Activated B cell treated with CpG ODN at 0.5 μM for 24 hours (primary cell): ENCODE results near the gene SLF1. TPM values are rescaled to one million over a fixed set of nuclear protein-coding genes. Genes with fewer than 3 reads are reported as not detected.
A peak's percentile ranks its signal among the peaks of the same experiment; 100 is the strongest.

Source experiments
- ATAC-seq: fragments of 200-7000 bp; cut with Tn5 transposase; one replicate; pipeline ENCODE4 v1.10.0; 2021; ENCODE audit warnings: low read depth, mild to moderate bottlenecking, moderate library complexity
- CTCF ChIA-PET: fragments of 350-600 bp; sonication (Branson Sonifier 250); formaldehyde crosslinking; loops from one replicate; lab custom pipeline; 2021; ENCODE audit warnings: antibody characterized with exemption; lab: Charles Lee
- POLR2A ChIA-PET: fragments of 350-600 bp; sonication (Branson Sonifier 250); formaldehyde crosslinking; loops from one replicate; lab custom pipeline; 2021; ENCODE audit warnings: antibody characterized with exemption; lab: Charles Lee
- DNase-seq: peaks from one replicate; pipeline ENCODE4 v3.0.0; 2022
- H3K27ac Mint-ChIP-seq: one replicate; pipeline ENCODE4 v1.8.0; 2020; ENCODE audit warnings: mixed read lengths
- H3K27me3 Mint-ChIP-seq: one replicate; pipeline ENCODE4 v1.8.0; 2021; ENCODE audit warnings: mixed read lengths
- H3K36me3 Mint-ChIP-seq: one replicate; pipeline ENCODE4 v1.8.0; 2021; ENCODE audit warnings: low read depth, mixed read lengths
- H3K4me1 Mint-ChIP-seq: one replicate; pipeline ENCODE4 v1.8.0; 2021; ENCODE audit warnings: mixed read lengths
- H3K4me3 Mint-ChIP-seq: one replicate; pipeline ENCODE4 v1.8.0; 2020; ENCODE audit warnings: mild to moderate bottlenecking, mixed read lengths
- H3K9me3 Mint-ChIP-seq: one replicate; pipeline ENCODE4 v1.8.0; 2020; ENCODE audit warnings: mixed read lengths
- intact Hi-C: fragments of 100-400 bp; cut with micrococcal nuclease; formaldehyde crosslinking; loops from one replicate; pipeline ENCODE4 v1.15.1; 2024
- total RNA-seq: library from RNA; stranded (reverse); gene quantifications from 2 replicates; pipeline ENCODE4 v1.2.3, GENCODE V29; 2022
- TF ChIP-seq, protein P1 (sequence below): fragments of 200-600 bp; IDR thresholded peaks from one replicate; pipeline ENCODE4 v1.8.0; 2022; ENCODE audit warnings: antibody characterized with exemption, mild to moderate bottlenecking

SLF1 gene
- total RNA-seq, 1 donor from 2014 or later, result 12.0 TPM

DNA sequence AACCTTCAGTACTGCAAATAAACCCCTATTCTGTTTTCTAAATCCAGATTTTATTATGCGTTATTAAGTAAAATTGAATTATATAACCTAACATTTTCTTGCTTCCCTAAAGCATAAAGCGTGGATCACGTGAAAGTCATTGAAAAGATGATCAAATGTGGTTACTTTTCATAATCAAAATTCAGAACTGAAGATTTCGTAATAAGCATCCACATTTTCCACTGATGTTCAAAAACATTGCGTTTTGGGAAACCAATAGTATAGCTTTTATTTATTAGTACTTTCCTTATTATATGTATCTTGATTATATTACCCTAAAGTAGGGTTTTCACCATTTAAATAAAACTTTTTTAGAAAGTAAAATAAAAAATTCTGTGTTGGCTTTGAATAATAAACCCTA is 1.8 kb downstream of the SLF1 start:
- POLR2A ChIA-PET, result no interaction called here

DNA sequence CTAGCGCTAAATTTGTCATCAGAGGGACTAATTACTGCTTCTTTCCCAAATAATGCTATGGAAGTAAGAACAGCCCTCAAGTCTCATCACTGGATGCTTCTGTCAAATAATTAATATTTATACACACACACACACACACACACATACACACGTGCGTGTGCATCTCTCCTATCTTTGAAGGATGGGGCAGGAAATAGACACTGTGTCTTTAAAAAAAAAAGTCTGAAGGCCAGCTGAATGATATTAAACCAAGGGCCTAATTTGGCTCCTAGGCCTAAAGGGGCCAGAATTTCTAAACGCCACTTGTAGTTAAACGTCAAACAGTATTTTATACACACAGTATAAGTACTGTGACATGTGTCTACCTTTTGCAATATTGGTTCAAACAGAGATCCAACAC is 3.3 kb downstream of the SLF1 start:
- intact Hi-C loops, result no loop called here
- DNase-seq, result no peak
- no peaks in the 10 kb centered on the region for H3K27me3 Mint-ChIP-seq
- H3K4me1 Mint-ChIP-seq, result peaks cover 24% of the 10 kb centered on the region
- H3K27ac Mint-ChIP-seq, result no peak overlapping the region
- no peaks in the 10 kb centered on the region for H3K9me3 Mint-ChIP-seq
- TF ChIP-seq, protein P1, sequence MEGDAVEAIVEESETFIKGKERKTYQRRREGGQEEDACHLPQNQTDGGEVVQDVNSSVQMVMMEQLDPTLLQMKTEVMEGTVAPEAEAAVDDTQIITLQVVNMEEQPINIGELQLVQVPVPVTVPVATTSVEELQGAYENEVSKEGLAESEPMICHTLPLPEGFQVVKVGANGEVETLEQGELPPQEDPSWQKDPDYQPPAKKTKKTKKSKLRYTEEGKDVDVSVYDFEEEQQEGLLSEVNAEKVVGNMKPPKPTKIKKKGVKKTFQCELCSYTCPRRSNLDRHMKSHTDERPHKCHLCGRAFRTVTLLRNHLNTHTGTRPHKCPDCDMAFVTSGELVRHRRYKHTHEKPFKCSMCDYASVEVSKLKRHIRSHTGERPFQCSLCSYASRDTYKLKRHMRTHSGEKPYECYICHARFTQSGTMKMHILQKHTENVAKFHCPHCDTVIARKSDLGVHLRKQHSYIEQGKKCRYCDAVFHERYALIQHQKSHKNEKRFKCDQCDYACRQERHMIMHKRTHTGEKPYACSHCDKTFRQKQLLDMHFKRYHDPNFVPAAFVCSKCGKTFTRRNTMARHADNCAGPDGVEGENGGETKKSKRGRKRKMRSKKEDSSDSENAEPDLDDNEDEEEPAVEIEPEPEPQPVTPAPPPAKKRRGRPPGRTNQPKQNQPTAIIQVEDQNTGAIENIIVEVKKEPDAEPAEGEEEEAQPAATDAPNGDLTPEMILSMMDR, result no peak
- no peak for ATAC-seq
- peaks cover 10% of the 10 kb centered on the region for H3K36me3 Mint-ChIP-seq
- no peak overlapping the region for H3K4me3 Mint-ChIP-seq
- POLR2A ChIA-PET, result no interaction called here
- CTCF ChIA-PET, result no interaction called here

More for the DNA sequence above, 1.8 kb downstream of the SLF1 start:
- peaks cover 10% of the 10 kb centered on the region for H3K36me3 Mint-ChIP-seq
- H3K9me3 Mint-ChIP-seq, result no peaks in the 10 kb centered on the region
- ATAC-seq (no peak), DNase-seq (no peak)
- H3K27ac Mint-ChIP-seq, result no peak overlapping the region
- H3K4me1 Mint-ChIP-seq, result peaks cover 22% of the 10 kb centered on the region
- no peaks in the 10 kb centered on the region for H3K27me3 Mint-ChIP-seq
- CTCF ChIA-PET, result no interaction called here
- TF ChIP-seq, protein P1, result no peak
- intact Hi-C loops, result no loop called here
- peak overlapping the region; percentile 96 for H3K4me3 Mint-ChIP-seq

DNA sequence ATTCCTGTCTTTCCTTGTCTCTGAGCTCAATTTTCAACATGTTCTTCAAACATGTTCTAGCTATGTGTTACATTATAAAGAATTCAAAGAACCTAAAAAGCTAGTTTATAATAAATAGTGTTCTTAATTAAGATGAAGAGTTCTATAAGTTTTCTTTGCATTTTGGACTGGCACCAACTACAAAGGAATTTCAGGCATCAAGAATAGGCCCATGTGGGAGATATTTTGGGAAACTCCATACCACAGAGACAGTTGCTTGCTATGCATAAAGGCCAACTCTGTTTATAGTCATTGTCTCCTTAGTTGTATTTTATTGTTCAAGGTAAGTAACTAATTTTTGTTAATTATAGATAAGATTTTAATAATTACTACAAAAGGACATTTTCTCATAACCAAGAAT is 4.5 kb downstream of the SLF1 start:
- Mint-ChIP-seq H3K4me1 (peaks cover 14% of the 10 kb centered on the region), H3K27me3 (no peaks in the 10 kb centered on the region), H3K4me3 (no peak overlapping the region), H3K27ac (no peak overlapping the region), H3K9me3 (no peaks in the 10 kb centered on the region), H3K36me3 (peaks cover 9% of the 10 kb centered on the region)
- TF ChIP-seq, protein P1, result no peak
- POLR2A ChIA-PET, result no interaction called here
- CTCF ChIA-PET, result no interaction called here
- DNase-seq (no peak), ATAC-seq (no peak)
- intact Hi-C loops, result no loop called here

DNA sequence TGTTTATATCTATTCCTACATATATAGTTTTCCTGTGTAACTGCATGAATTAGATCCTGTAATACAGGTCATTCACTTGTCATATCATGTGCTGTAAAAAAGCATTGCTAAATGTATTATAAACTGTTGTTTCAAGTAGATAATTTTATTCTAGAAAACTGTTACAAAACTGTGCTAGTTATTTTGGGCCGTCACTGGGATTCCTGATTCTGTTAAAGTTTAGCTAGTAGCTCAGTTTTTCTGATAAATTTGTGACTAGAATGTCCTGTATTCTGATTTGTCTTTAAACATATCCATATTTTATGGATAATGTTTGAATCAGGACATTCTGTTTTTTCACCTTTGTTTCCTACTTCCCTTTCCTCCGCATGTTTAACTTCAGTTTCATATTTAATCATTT is 5.4 kb downstream of the SLF1 start:
- H3K9me3 Mint-ChIP-seq, result no peaks in the 10 kb centered on the region
- TF ChIP-seq, protein P1, result no peak
- ChIA-PET CTCF (no interaction called here), POLR2A (no interaction called here)
- peaks cover 3% of the 10 kb centered on the region for H3K36me3 Mint-ChIP-seq
- ATAC-seq (no peak), DNase-seq (no peak)
- H3K4me3 Mint-ChIP-seq, result no peak overlapping the region
- intact Hi-C loops, result loop anchor here (1.0 kb wide), 1 partner anchor 8 kb away; no protein-coding TSS in a partner anchor
- H3K27ac Mint-ChIP-seq, result no peak overlapping the region
- peaks cover 13% of the 10 kb centered on the region for H3K4me1 Mint-ChIP-seq
- no peaks in the 10 kb centered on the region for H3K27me3 Mint-ChIP-seq

DNA sequence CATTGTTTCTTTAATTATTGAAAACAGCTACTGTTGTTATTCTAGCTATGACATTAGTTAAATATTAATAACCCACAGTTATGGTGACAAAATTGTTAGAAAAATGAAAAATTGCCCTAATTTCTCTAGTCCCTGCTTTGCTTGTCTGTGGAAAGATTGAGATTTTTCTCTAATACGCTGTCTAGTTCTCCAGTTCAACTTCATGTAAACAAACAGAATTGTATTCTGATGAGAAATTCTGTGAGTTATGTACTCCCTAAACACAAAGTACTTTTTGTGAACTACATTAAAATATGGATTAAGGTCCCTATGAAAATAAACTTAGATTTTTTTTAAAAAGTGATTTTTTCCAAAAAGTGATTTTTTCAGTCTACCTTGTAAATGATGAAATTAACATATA is 8.7 kb downstream of the SLF1 start:
- H3K36me3 Mint-ChIP-seq, result peaks cover 21% of the 10 kb centered on the region
- H3K4me1 Mint-ChIP-seq, result peaks cover 18% of the 10 kb centered on the region
- no peak overlapping the region for H3K4me3 Mint-ChIP-seq
- intact Hi-C loops, result no loop called here
- no peaks in the 10 kb centered on the region for H3K27me3 Mint-ChIP-seq
- POLR2A ChIA-PET, result no interaction called here
- CTCF ChIA-PET, result no interaction called here
- no peaks in the 10 kb centered on the region for H3K9me3 Mint-ChIP-seq
- ATAC-seq, result no peak
- TF ChIP-seq, protein P1, result no peak
- DNase-seq, result no peak
- no peak overlapping the region for H3K27ac Mint-ChIP-seq
